IMR-90 (cell line): ENCODE measurements around the gene CALY. TPM values are rescaled to one million over a fixed set of nuclear protein-coding genes. Genes with fewer than 3 reads are reported as not detected.

Experiments
- ATAC-seq: fragments of 200-7000 bp; cut with Tn5 transposase; 2 replicates; pipeline ENCODE4 v1.9.1; 2020; ENCODE audit warnings: low read depth, mild to moderate bottlenecking, moderate library complexity
- BruUV-seq: library from RNA; stranded (reverse); fragments of 400-500 nt; replicated peaks from 2 replicates; lab custom pipeline; 2021; lab: Mats Ljungman, UMichigan
- CTCF ChIA-PET: fragments of 300-600 bp; formaldehyde crosslinking; extraction: SDS; loops from one replicate; lab custom pipeline; 2021; ENCODE audit warnings: antibody characterized with exemption; lab: Yijun Ruan, JAX
- POLR2A ChIA-PET: fragments of 300-600 bp; sonication (Branson Sonifier 250); formaldehyde crosslinking; loops from one replicate; lab custom pipeline; 2022; ENCODE audit warnings: antibody characterized with exemption; ENCODE audit not compliant: unreplicated experiment; lab: Charles Lee
- DNase-seq: peaks from one replicate; pipeline ENCODE4 v3.0.0; 2013
- H2AFZ ChIP-seq: replicated peaks from 2 replicates; pipeline ENCODE3; 2013; ENCODE audit warnings: low read length, mild to moderate bottlenecking; ENCODE audit not compliant: poor library complexity
- H2AK5ac ChIP-seq: 2 replicates; pipeline ENCODE4 v1.6.1; 2013; ENCODE audit warnings: low read depth, low read length, inconsistent platforms
- H2AK9ac ChIP-seq: replicated peaks from 2 replicates; pipeline ENCODE3; 2013; ENCODE audit warnings: mild to moderate bottlenecking, low read depth, low read length, moderate library complexity; ENCODE audit not compliant: poor library complexity
- H2BK120ac ChIP-seq: 2 replicates; pipeline ENCODE4 v1.6.1; 2013; ENCODE audit warnings: low read depth, low read length, inconsistent platforms
- H2BK15ac ChIP-seq: 3 replicates; pipeline ENCODE4 v1.6.1; 2013; ENCODE audit warnings: low read depth, low read length, inconsistent platforms
- H2BK20ac ChIP-seq: 2 replicates; pipeline ENCODE4 v1.6.1; 2013; ENCODE audit warnings: low read depth, mild to moderate bottlenecking, inconsistent platforms, low read length, moderate library complexity
- H2BK5ac ChIP-seq: 2 replicates; pipeline ENCODE4 v1.6.1; 2013; ENCODE audit warnings: mild to moderate bottlenecking, low read depth, low read length, inconsistent platforms; ENCODE audit not compliant: poor library complexity, severe bottlenecking
- H3K14ac ChIP-seq: replicated peaks from 2 replicates; pipeline ENCODE4 v1.6.1; 2013; ENCODE audit warnings: low read depth, low read length, inconsistent platforms
- H3K18ac ChIP-seq: 2 replicates; pipeline ENCODE4 v1.6.1; 2013; ENCODE audit warnings: low read depth, low read length, control low read depth
- H3K23ac ChIP-seq: 2 replicates; pipeline ENCODE4 v1.6.1; 2013; ENCODE audit warnings: low read depth, low read length, inconsistent platforms
- H3K27ac ChIP-seq: 2 replicates; pipeline ENCODE4 v1.5.1; 2013; ENCODE audit warnings: mild to moderate bottlenecking, control low read depth, low read length; ENCODE audit not compliant: insufficient read depth
- H3K27me3 ChIP-seq: 2 replicates; pipeline ENCODE4 v1.6.1; 2013; ENCODE audit warnings: low read length; ENCODE audit not compliant: control insufficient read depth, insufficient read depth
- H3K36me3 ChIP-seq: 2 replicates; pipeline ENCODE4 v1.6.1; 2013; ENCODE audit warnings: low read length, mixed read lengths; ENCODE audit not compliant: control insufficient read depth, insufficient read depth
- H3K4ac ChIP-seq: 2 replicates; pipeline ENCODE4 v1.6.1; 2013; ENCODE audit warnings: low read depth, low read length, inconsistent platforms
- H3K4me1 ChIP-seq: 2 replicates; pipeline ENCODE4 v1.6.1; 2013; ENCODE audit warnings: low read length, mixed read lengths; ENCODE audit not compliant: control insufficient read depth, insufficient read depth
- H3K4me2 ChIP-seq: 2 replicates; pipeline ENCODE4 v1.6.1; 2013; ENCODE audit warnings: low read depth, mild to moderate bottlenecking, control low read depth, low read length, moderate library complexity
- H3K4me3 ChIP-seq: 2 replicates; pipeline ENCODE4 v1.5.1; 2013; ENCODE audit warnings: low read depth, mild to moderate bottlenecking, control low read depth, low read length, moderate library complexity; ENCODE audit not compliant: insufficient read depth
- H3K56ac ChIP-seq: 2 replicates; pipeline ENCODE4 v1.6.1; 2013; ENCODE audit warnings: low read length, inconsistent platforms; ENCODE audit not compliant: insufficient read depth; ENCODE audit errors: extremely low read depth
- H3K79me1 ChIP-seq, 2 experiments: 2 replicates each; pipeline ENCODE4 v1.6.1; 2013; ENCODE audit warnings: low read length in 2 of 2, inconsistent platforms in 1 of 2, low read depth in 1 of 2
- H3K9ac ChIP-seq: 2 replicates; pipeline ENCODE4 v1.6.1; 2013; ENCODE audit warnings: low read depth, low read length, control low read depth
- H3K9me1 ChIP-seq: 2 replicates; pipeline ENCODE4 v1.6.1; 2013; ENCODE audit warnings: low read length, inconsistent platforms; ENCODE audit not compliant: insufficient read depth
- H3K9me3 ChIP-seq: 2 replicates; pipeline ENCODE4 v1.6.1; 2013; ENCODE audit warnings: low read length; ENCODE audit not compliant: control insufficient read depth, insufficient read depth
- H4K20me1 ChIP-seq: 2 replicates; pipeline ENCODE4 v1.6.1; 2013; ENCODE audit warnings: low read length, inconsistent platforms; ENCODE audit not compliant: insufficient read depth
- H4K5ac ChIP-seq: 2 replicates; pipeline ENCODE4 v1.6.1; 2013; ENCODE audit warnings: mild to moderate bottlenecking, low read depth, low read length, control low read depth
- H4K8ac ChIP-seq, 2 experiments: 2 replicates each; pipeline ENCODE4 v1.6.1; 2013; ENCODE audit warnings: low read depth in 2 of 2, low read length in 2 of 2, control low read depth in 1 of 2, inconsistent platforms in 1 of 2
- H4K91ac ChIP-seq: 2 replicates; pipeline ENCODE4 v1.6.1; 2013; ENCODE audit warnings: low read depth, low read length, inconsistent platforms; ENCODE audit not compliant: insufficient read depth
- CEBPB ChIP-seq: IDR thresholded peaks from 2 replicates; pipeline ENCODE4 v1.6.1; 2012; ENCODE audit warnings: low read depth, low read length, improper control_type of control experiment
- CHD1 ChIP-seq: IDR thresholded peaks from 2 replicates; pipeline ENCODE4 v1.6.1; 2012; ENCODE audit warnings: low read depth, low read length, improper control_type of control experiment
- MAFK ChIP-seq: IDR thresholded peaks from 2 replicates; pipeline ENCODE4 v1.6.1; 2012; ENCODE audit warnings: low read depth, low read length, improper control_type of control experiment
- MXI1 ChIP-seq: IDR thresholded peaks from 2 replicates; pipeline ENCODE4 v1.6.1; 2012; ENCODE audit warnings: low read depth, mild to moderate bottlenecking, low read length, moderate library complexity, borderline replicate concordance
- POLR2A ChIP-seq: IDR thresholded peaks from 2 replicates; pipeline ENCODE4 v1.6.1; 2012; ENCODE audit warnings: mild to moderate bottlenecking, low read depth, low read length
- RAD21 ChIP-seq: IDR thresholded peaks from 2 replicates; pipeline ENCODE4 v1.6.1; 2012; ENCODE audit warnings: low read length, improper control_type of control experiment
- RFX5 ChIP-seq: IDR thresholded peaks from 2 replicates; pipeline ENCODE4 v1.8.0; 2012; ENCODE audit warnings: low read depth, mild to moderate bottlenecking, low read length, moderate library complexity
- WGBS, 2 experiments: methylation state at CpG; one replicate each; pipeline versions ENCODE4 v1.1.5 to v1.1.7; 2013; ENCODE audit warnings: missing lambda C conversion rate in 2 of 2; ENCODE audit not compliant: insufficient read length in 1 of 2; ENCODE audit errors: extremely low coverage in 2 of 2; 5-methylcytosine and 5-hydroxymethylcytosine counted together
- dilution Hi-C: fragments of 300-500 bp; cut with HindIII; formaldehyde crosslinking; loops from one replicate; pipeline ENCODE4 v1.14.3; 2018; ENCODE audit warnings: low sequenced_read_pairs; ENCODE audit not compliant: unreplicated experiment
- in situ Hi-C: fragments of 300-500 bp; cut with MboI; formaldehyde crosslinking; loops from 3 replicates; pipeline ENCODE4 v1.14.3; 2019; ENCODE audit warnings: low sequenced_read_pairs, inconsistent platforms, mixed read lengths
- intact Hi-C: fragments of 100-400 bp; cut with micrococcal nuclease; formaldehyde crosslinking; loops from 2 replicates; pipeline ENCODE4 v1.10.0; 2022
- polyA plus RNA-seq, 3 experiments: library from polyadenylated mRNA; depleted of rRNA; stranded (reverse); fragments of >200 nt; gene quantifications; 2 replicates each; pipeline ENCODE4 v1.2.3, GENCODE V29; 2012; ENCODE audit warnings: low replicate concordance in 1 of 3
- total RNA-seq: library from RNA; depleted of rRNA; stranded (reverse); fragments of >200 nt; gene quantifications from 2 replicates; pipeline ENCODE4 v1.2.3, GENCODE V29; 2012
- TF ChIP-seq, protein P1 (sequence below): fragments of 150-350 bp; IDR thresholded peaks from 2 replicates; pipeline ENCODE4 v1.6.1; 2017; ENCODE audit warnings: mild to moderate bottlenecking, antibody characterized with exemption, low read length, low read depth
- TF ChIP-seq, protein P2 (sequence below): conservative IDR thresholded peaks from 2 replicates; pipeline ENCODE4 v1.5.1; 2012; ENCODE audit warnings: mild to moderate bottlenecking, low read depth, low read length, improper control_type of control experiment

The CALY gene
- total and polyA plus RNA-seq, 2 of the 4 experiments (the other 2 are of a cell fraction), result 0.34 TPM; not detected in 1

DNA sequence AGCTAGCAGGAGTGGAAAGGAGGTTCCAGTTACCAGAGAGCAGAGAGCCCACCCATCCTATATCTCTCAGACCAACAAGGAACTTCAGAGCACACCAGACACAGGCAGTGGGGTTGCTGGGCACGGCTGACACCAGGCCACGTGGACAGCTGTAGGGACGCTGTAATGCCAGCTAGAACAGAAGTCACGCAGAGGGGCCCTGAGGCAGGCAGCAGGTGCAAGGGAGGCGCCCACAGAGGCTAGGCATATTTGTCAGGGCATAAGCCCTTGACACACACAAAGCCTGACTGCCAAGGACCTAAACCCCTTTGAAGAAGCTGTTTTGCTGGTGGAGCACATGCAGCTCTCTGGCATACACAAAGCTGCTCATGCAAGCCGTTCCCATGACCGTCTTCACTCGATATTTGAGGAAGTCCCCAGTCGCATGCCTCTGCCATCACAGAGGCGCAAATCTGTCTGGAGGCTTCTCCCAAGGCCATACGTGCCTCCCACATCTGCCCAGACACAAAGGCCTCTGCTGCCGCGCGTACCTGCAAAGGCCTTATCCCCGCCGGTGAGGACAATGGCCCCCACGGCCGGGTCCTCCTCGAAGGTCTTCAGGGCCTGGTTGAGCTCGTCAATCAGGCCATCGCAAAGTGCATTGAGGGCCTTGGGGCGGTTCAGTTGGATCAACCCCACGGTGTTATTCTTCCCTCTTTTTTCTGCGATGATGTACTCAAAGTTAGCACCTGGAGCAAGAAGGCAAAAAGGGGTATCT is 33.5 kb upstream of the CALY start:
- H3K23ac ChIP-seq, result no peak overlapping the region
- H3K4me3 ChIP-seq, result no peak overlapping the region
- in situ Hi-C loops, result no loop called here
- H3K27ac ChIP-seq, result no peak overlapping the region
- no peaks in the 10 kb centered on the region for H4K20me1 ChIP-seq
- H3K4ac ChIP-seq, result no peak overlapping the region
- no TSS peak for BruUV-seq
- H2BK120ac ChIP-seq, result no peak overlapping the region
- no peak overlapping the region for H4K5ac ChIP-seq
- ChIA-PET POLR2A (no interaction called here), CTCF (no interaction called here)
- H3K27me3 ChIP-seq, result no peaks in the 10 kb centered on the region
- peaks cover 37% of the 10 kb centered on the region for H3K36me3 ChIP-seq
- peak overlapping the region; percentile 28 for H2AK9ac ChIP-seq
- H2BK15ac ChIP-seq, result no peak overlapping the region
- no peak overlapping the region for H2AFZ ChIP-seq
- peaks cover 4% of the 10 kb centered on the region; the same call in 1 of the 2 replicates for H3K4me1 ChIP-seq
- intact Hi-C loops, result loop anchor here (10.0 kb wide), 1 partner anchor 45 kb away; no protein-coding TSS in a partner anchor
- H2AK5ac ChIP-seq, result no peak overlapping the region
- H2BK5ac ChIP-seq, result no peak overlapping the region
- H3K79me1 ChIP-seq, result peaks cover 6 to 12% of the 10 kb centered on the region in 2 experiments; a peak in 3 of 4 replicates
- 93% methylated on average over 17 of the region's 24 CpGs; no CpG with 5 or more reads in 1 of the 2 experiments for WGBS, 2 experiments
- no peak overlapping the region for H3K18ac ChIP-seq
- DNase-seq (no peak), ATAC-seq (no peak)
- no peak overlapping the region for H3K4me2 ChIP-seq
- H4K91ac ChIP-seq, result no peak overlapping the region
- H3K9me1 ChIP-seq, result no peaks in the 10 kb centered on the region
- H3K9me3 ChIP-seq, result no peaks in the 10 kb centered on the region
- no peak overlapping the region for H2BK20ac ChIP-seq
- H3K14ac ChIP-seq, result no peak overlapping the region
- H3K56ac ChIP-seq, result no peak overlapping the region
- dilution Hi-C loops, result no loop called here
- H4K8ac ChIP-seq, result no peak overlapping the region
- TF ChIP-seq MXI1 (no peak), POLR2A (no peak), CEBPB (no peak), RAD21 (no peak), CHD1 (no peak), RFX5 (no peak), MAFK (no peak)
- TF ChIP-seq, protein P1, sequence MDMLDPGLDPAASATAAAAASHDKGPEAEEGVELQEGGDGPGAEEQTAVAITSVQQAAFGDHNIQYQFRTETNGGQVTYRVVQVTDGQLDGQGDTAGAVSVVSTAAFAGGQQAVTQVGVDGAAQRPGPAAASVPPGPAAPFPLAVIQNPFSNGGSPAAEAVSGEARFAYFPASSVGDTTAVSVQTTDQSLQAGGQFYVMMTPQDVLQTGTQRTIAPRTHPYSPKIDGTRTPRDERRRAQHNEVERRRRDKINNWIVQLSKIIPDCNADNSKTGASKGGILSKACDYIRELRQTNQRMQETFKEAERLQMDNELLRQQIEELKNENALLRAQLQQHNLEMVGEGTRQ, result no peak
- TF ChIP-seq, protein P2, sequence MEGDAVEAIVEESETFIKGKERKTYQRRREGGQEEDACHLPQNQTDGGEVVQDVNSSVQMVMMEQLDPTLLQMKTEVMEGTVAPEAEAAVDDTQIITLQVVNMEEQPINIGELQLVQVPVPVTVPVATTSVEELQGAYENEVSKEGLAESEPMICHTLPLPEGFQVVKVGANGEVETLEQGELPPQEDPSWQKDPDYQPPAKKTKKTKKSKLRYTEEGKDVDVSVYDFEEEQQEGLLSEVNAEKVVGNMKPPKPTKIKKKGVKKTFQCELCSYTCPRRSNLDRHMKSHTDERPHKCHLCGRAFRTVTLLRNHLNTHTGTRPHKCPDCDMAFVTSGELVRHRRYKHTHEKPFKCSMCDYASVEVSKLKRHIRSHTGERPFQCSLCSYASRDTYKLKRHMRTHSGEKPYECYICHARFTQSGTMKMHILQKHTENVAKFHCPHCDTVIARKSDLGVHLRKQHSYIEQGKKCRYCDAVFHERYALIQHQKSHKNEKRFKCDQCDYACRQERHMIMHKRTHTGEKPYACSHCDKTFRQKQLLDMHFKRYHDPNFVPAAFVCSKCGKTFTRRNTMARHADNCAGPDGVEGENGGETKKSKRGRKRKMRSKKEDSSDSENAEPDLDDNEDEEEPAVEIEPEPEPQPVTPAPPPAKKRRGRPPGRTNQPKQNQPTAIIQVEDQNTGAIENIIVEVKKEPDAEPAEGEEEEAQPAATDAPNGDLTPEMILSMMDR, result no peak
- no peak overlapping the region for H3K9ac ChIP-seq
